ENCODE results near the gene ARHGAP4.
A peak's percentile ranks its signal among the peaks of the same experiment; 100 is the strongest.

Gene ARHGAP4

GRCh38 chrX:153875391-153876111 lies 50.5 kb downstream of the ARHGAP4 start:
- Histone ChIP-seq H4K91ac (ENCODE audit: low read depth, low read length, poor library complexity) (no peak overlapping the region), H2BK5ac (ENCODE audit: low read length) (no peak overlapping the region), H3K23ac (ENCODE audit: low read depth, low read length, poor library complexity) (no peak overlapping the region), H3K4me1 (ENCODE audit: control insufficient read depth in 2 of 2, insufficient read depth in 1 of 2, low read depth in 1 of 2, low read length in 2 of 2) (peaks cover 48% of the 10 kb centered on the region in 2 donors), H2AK5ac (ENCODE audit: low read depth, low read length) (no peak overlapping the region), H3K4me2 (ENCODE audit: insufficient read depth, low read length, poor library complexity, severe bottlenecking) (peak overlapping the region; percentile 25), H3K27ac (replicated peaks; ENCODE audit: low read length) (no peak overlapping the region), H2AFZ (ENCODE audit: low read length) (no peak overlapping the region), H3K79me1 (ENCODE audit: low read depth, low read length) (peaks cover 1% of the 10 kb centered on the region), H3K27me3 (ENCODE audit: control insufficient read depth in 3 of 3, insufficient read depth in 3 of 3, low read depth in 1 of 3, low read length in 3 of 3) (peaks cover 0 to 4% (median 2%) of the 10 kb centered on the region in 3 experiments), H3K18ac (ENCODE audit: low read length) (no peak overlapping the region), H3K4me3 (ENCODE audit: low read length in 2 of 2) (no peak overlapping the region), H3K4ac (ENCODE audit: low read length) (no peak overlapping the region), H3K9me3 (replicated peaks in 1 of 2; ENCODE audit: control insufficient read depth in 2 of 2, insufficient read depth in 1 of 2, low read depth in 1 of 2, low read length in 2 of 2) (no peaks in the 10 kb centered on the region), H4K8ac (ENCODE audit: low read depth, low read length) (no peak overlapping the region), H3K14ac (ENCODE audit: low read length) (no peak overlapping the region), H2BK120ac (ENCODE audit: low read depth, low read length) (no peak overlapping the region), H3K9ac (ENCODE audit: low read depth, low read length, poor library complexity) (no peak overlapping the region), H3K36me3 (replicated peaks in 1 of 2; ENCODE audit: control insufficient read depth in 2 of 2, insufficient read depth in 2 of 2, low read length in 2 of 2) (peaks cover 0 to 3% of the 10 kb centered on the region in 2 donors), H2BK15ac (ENCODE audit: low read length) (no peak overlapping the region), H2BK12ac (ENCODE audit: low read length) (no peak overlapping the region)
- peak; percentile 69 for DNase-seq (ENCODE audit: low spot score)
- no CpG with 5 or more reads among the region's 42 CpGs for WGBS, 2 donors (ENCODE audit: extremely low coverage in 2 of 2, insufficient read length in 2 of 2, insufficient replicate concordance in 1 of 2)

DNA sequence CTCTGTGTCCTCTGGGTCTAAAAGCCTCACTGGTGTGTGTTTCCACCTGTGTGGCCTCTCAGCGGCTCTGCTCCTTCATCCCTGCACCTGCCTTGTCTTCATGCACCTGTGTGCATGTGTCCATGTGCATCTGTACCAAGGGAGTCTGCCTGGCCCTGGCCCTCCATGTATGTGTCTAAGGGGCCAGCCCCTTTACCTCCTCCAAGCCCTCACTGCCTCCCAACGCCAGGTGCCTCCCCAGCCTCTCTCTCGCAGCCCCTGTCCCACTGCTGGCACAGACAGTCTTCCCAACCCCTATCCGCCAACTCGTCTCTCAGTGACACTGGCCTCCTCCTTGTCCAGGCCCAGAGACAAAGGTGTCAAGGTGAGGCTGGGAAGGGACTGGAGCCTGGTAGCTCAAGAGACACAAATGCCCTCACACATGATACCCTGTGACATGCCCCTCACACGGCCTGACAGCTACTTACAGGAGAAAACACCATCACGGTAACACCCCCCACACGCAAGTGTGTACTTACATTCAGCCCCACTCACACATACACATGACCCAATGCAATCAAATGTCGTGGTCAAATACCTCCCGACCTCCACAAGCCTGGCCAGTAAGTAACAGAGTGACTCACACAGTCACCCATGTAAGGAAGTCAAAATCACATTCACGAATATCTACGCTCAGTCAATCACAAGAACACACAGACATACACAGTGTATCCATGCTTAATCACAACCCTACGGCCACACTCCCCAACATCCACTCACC lies 51.5 kb downstream of the ARHGAP4 start:
- no peak overlapping the region for H2BK15ac ChIP-seq (ENCODE audit: low read length)
- no peak overlapping the region for H3K14ac ChIP-seq (ENCODE audit: low read length)
- H2BK120ac ChIP-seq (ENCODE audit: low read depth, low read length) = no peak overlapping the region
- no peaks in the 10 kb centered on the region for H3K79me1 ChIP-seq (ENCODE audit: low read depth, low read length)
- no peak overlapping the region for H3K4me2 ChIP-seq (ENCODE audit: insufficient read depth, low read length, poor library complexity, severe bottlenecking)
- H3K4ac ChIP-seq (ENCODE audit: low read length) = no peak overlapping the region
- H2BK12ac ChIP-seq (ENCODE audit: low read length) = no peak overlapping the region
- H3K27me3 ChIP-seq (ENCODE audit: control insufficient read depth in 3 of 3, insufficient read depth in 3 of 3, low read depth in 1 of 3, low read length in 3 of 3) = peaks cover 0 to 4% (median 2%) of the 10 kb centered on the region in 3 experiments
- no peak overlapping the region for H2BK5ac ChIP-seq (ENCODE audit: low read length)
- no peak overlapping the region for H3K27ac ChIP-seq (replicated peaks; ENCODE audit: low read length)
- H4K8ac ChIP-seq (ENCODE audit: low read depth, low read length) = no peak overlapping the region
- H2AFZ ChIP-seq (ENCODE audit: low read length) = no peak overlapping the region
- no peak overlapping the region for H3K18ac ChIP-seq (ENCODE audit: low read length)
- H3K9ac ChIP-seq (ENCODE audit: low read depth, low read length, poor library complexity) = no peak overlapping the region
- H3K36me3 ChIP-seq (replicated peaks in 1 of 2; ENCODE audit: control insufficient read depth in 2 of 2, insufficient read depth in 2 of 2, low read length in 2 of 2) = peaks cover 0 to 7% of the 10 kb centered on the region in 2 donors
- H2AK5ac ChIP-seq (ENCODE audit: low read depth, low read length) = no peak overlapping the region
- no peak for DNase-seq (ENCODE audit: low spot score)
- WGBS, 2 donors (ENCODE audit: extremely low coverage in 2 of 2, insufficient read length in 2 of 2, insufficient replicate concordance in 1 of 2) = no CpG with 5 or more reads among the region's 13 CpGs
- H3K4me3 ChIP-seq (ENCODE audit: low read length in 2 of 2) = no peak overlapping the region
- no peak overlapping the region for H3K23ac ChIP-seq (ENCODE audit: low read depth, low read length, poor library complexity)
- peaks cover 39 to 46% of the 10 kb centered on the region in 2 donors for H3K4me1 ChIP-seq (ENCODE audit: control insufficient read depth in 2 of 2, insufficient read depth in 1 of 2, low read depth in 1 of 2, low read length in 2 of 2)
- no peak overlapping the region for H4K91ac ChIP-seq (ENCODE audit: low read depth, low read length, poor library complexity)
- H3K9me3 ChIP-seq (replicated peaks in 1 of 2; ENCODE audit: control insufficient read depth in 2 of 2, insufficient read depth in 1 of 2, low read depth in 1 of 2, low read length in 2 of 2) = no peaks in the 10 kb centered on the region

DNA sequence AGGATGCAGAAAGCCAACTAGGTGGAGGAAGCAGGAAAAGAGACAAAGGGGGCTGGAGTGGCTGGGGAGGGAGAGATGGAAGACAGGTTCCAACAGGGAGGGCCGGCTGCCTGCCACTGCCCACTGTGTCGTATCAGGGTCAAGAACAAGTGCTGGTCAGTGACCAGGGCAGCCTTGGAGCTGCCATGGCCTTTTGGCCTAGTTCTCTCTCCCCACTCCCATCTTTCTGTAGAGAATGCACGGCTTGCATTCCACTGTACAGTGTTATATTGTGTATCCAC lies 52.0 kb downstream of the ARHGAP4 start:
- Histone ChIP-seq H3K14ac (ENCODE audit: low read length) (no peak overlapping the region), H3K79me1 (ENCODE audit: low read depth, low read length) (no peaks in the 10 kb centered on the region), H3K23ac (ENCODE audit: low read depth, low read length, poor library complexity) (no peak overlapping the region), H3K36me3 (replicated peaks in 1 of 2; ENCODE audit: control insufficient read depth in 2 of 2, insufficient read depth in 2 of 2, low read length in 2 of 2) (peaks cover 0 to 7% of the 10 kb centered on the region in 2 donors), H4K8ac (ENCODE audit: low read depth, low read length) (no peak overlapping the region), H2AK5ac (ENCODE audit: low read depth, low read length) (no peak overlapping the region), H3K4ac (ENCODE audit: low read length) (no peak overlapping the region), H2BK5ac (ENCODE audit: low read length) (no peak overlapping the region), H3K4me3 (ENCODE audit: low read length in 2 of 2) (no peak overlapping the region), H3K4me1 (ENCODE audit: control insufficient read depth in 2 of 2, insufficient read depth in 1 of 2, low read depth in 1 of 2, low read length in 2 of 2) (peaks cover 35 to 42% of the 10 kb centered on the region in 2 donors), H2BK12ac (ENCODE audit: low read length) (no peak overlapping the region), H3K27ac (replicated peaks; ENCODE audit: low read length) (no peak overlapping the region), H3K4me2 (ENCODE audit: insufficient read depth, low read length, poor library complexity, severe bottlenecking) (no peak overlapping the region), H3K9ac (ENCODE audit: low read depth, low read length, poor library complexity) (no peak overlapping the region), H4K91ac (ENCODE audit: low read depth, low read length, poor library complexity) (no peak overlapping the region), H3K18ac (ENCODE audit: low read length) (peak overlapping the region; percentile 48), H3K27me3 (ENCODE audit: control insufficient read depth in 3 of 3, insufficient read depth in 3 of 3, low read depth in 1 of 3, low read length in 3 of 3) (peaks cover 0 to 4% (median 2%) of the 10 kb centered on the region in 3 experiments), H2BK15ac (ENCODE audit: low read length) (no peak overlapping the region), H2BK120ac (ENCODE audit: low read depth, low read length) (no peak overlapping the region), H2AFZ (ENCODE audit: low read length) (no peak overlapping the region), H3K9me3 (replicated peaks in 1 of 2; ENCODE audit: control insufficient read depth in 2 of 2, insufficient read depth in 1 of 2, low read depth in 1 of 2, low read length in 2 of 2) (no peaks in the 10 kb centered on the region)
- DNase-seq (ENCODE audit: low spot score) = no peak
- no CpG with 5 or more reads among the region's 3 CpGs for WGBS, 2 donors (ENCODE audit: extremely low coverage in 2 of 2, insufficient read length in 2 of 2, insufficient replicate concordance in 1 of 2)

- Histone ChIP-seq H2BK12ac (ENCODE audit: low read length) (no peak overlapping the region), H3K27ac (replicated peaks; ENCODE audit: low read length) (no peak overlapping the region)
Observed at GRCh38 chrX:153873282-153874084, 52.6 kb downstream of the ARHGAP4 start.

More at GRCh38 chrX:153873282-153874084, 52.6 kb downstream of the ARHGAP4 start:
- H3K79me1 ChIP-seq (ENCODE audit: low read depth, low read length) = no peaks in the 10 kb centered on the region
- WGBS, 2 donors (ENCODE audit: extremely low coverage in 2 of 2, insufficient read length in 2 of 2, insufficient replicate concordance in 1 of 2) = no CpG with 5 or more reads among the region's 7 CpGs
- no peak overlapping the region for H2AK5ac ChIP-seq (ENCODE audit: low read depth, low read length)
- H3K23ac ChIP-seq (ENCODE audit: low read depth, low read length, poor library complexity) = no peak overlapping the region
- H2BK5ac ChIP-seq (ENCODE audit: low read length) = no peak overlapping the region
- DNase-seq (ENCODE audit: low spot score) = peak; percentile 65
- H3K9me3 ChIP-seq (replicated peaks in 1 of 2; ENCODE audit: control insufficient read depth in 2 of 2, insufficient read depth in 1 of 2, low read depth in 1 of 2, low read length in 2 of 2) = no peaks in the 10 kb centered on the region
- H4K91ac ChIP-seq (ENCODE audit: low read depth, low read length, poor library complexity) = no peak overlapping the region
- no peak overlapping the region for H4K8ac ChIP-seq (ENCODE audit: low read depth, low read length)
- no peak overlapping the region for H3K18ac ChIP-seq (ENCODE audit: low read length)
- H2BK120ac ChIP-seq (ENCODE audit: low read depth, low read length) = no peak overlapping the region
- peaks cover 0 to 11% of the 10 kb centered on the region in 2 donors for H3K36me3 ChIP-seq (replicated peaks in 1 of 2; ENCODE audit: control insufficient read depth in 2 of 2, insufficient read depth in 2 of 2, low read length in 2 of 2)
- no peak overlapping the region for H3K9ac ChIP-seq (ENCODE audit: low read depth, low read length, poor library complexity)
- H3K27me3 ChIP-seq (ENCODE audit: control insufficient read depth in 3 of 3, insufficient read depth in 3 of 3, low read depth in 1 of 3, low read length in 3 of 3) = peaks cover 0 to 7% (median 2%) of the 10 kb centered on the region in 3 experiments
- no peak overlapping the region for H2BK15ac ChIP-seq (ENCODE audit: low read length)
- H3K4me3 ChIP-seq (ENCODE audit: low read length in 2 of 2) = no peak overlapping the region
- no peak overlapping the region for H3K4ac ChIP-seq (ENCODE audit: low read length)
- H2AFZ ChIP-seq (ENCODE audit: low read length) = no peak overlapping the region
- no peak overlapping the region for H3K14ac ChIP-seq (ENCODE audit: low read length)
- H3K4me1 ChIP-seq (ENCODE audit: control insufficient read depth in 2 of 2, insufficient read depth in 1 of 2, low read depth in 1 of 2, low read length in 2 of 2) = peaks cover 30 to 38% of the 10 kb centered on the region in 2 donors
- no peak overlapping the region for H3K4me2 ChIP-seq (ENCODE audit: insufficient read depth, low read length, poor library complexity, severe bottlenecking)
